ENCODE results near the gene TRPM4. TPM values are rescaled to one million over a fixed set of nuclear protein-coding genes. Genes with fewer than 3 reads are reported as not detected.

Gene TRPM4
- total RNA-seq, 1 donor from 2014 or later: 28.5 TPM

DNA sequence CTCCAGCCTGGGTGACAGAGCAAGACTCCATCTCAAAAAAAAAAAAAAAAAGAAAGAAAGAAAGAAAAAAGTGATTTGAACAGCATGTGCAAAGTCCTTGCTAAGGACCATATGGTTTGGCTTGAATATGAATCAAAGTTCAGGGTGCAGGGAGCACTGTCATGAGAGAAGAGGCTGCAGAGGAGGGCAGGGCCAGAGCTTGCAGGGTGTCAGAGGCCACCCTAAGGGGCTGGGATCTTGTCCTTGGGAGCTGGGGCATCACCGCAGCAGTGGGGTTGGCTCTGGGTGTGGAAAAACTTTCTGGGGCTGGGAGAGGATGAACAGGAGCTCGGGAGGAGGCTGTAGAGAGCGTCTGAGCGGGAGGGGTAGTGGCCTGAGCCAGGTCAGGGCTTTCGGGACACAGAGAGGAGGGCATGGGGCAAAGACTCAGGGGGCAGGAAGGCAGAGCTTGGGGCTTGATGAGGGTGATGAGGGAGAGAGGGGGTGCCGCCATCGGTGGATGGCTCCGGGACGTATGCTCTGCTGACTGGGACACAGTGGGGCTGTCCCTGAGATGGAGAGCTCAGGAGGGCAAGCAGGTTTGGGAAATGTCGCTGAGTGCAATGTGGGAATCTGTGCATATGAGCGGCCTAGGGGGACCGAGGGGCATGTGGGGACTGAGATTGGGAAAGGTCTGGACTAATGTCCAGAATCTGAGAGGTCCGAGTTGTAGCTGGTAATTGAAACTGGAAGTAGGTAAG lies 3.0 kb downstream of the TRPM4 start:
- no peak for TF ChIP-seq CTCF (IDR thresholded peaks at IDR 0.05)
- no peaks in the 10 kb centered on the region for H3K27me3 Mint-ChIP-seq (ENCODE audit: unreplicated experiment)
- peaks cover 8% of the 10 kb centered on the region for H3K36me3 Mint-ChIP-seq (ENCODE audit: unreplicated experiment)
- H3K9me3 Mint-ChIP-seq (ENCODE audit: unreplicated experiment): no peaks in the 10 kb centered on the region
- peaks cover 11% of the 10 kb centered on the region for H3K4me1 Mint-ChIP-seq (ENCODE audit: unreplicated experiment)
- no peak overlapping the region for H3K27ac Mint-ChIP-seq (ENCODE audit: unreplicated experiment)
- no peak overlapping the region for H3K4me3 Mint-ChIP-seq (ENCODE audit: unreplicated experiment)
- no peak for DNase-seq (ENCODE audit: extremely low spot score, unreplicated experiment)

- H3K27me3 Mint-ChIP-seq (ENCODE audit: unreplicated experiment): no peaks in the 10 kb centered on the region
- no peak for DNase-seq (ENCODE audit: extremely low spot score, unreplicated experiment)
- TF ChIP-seq CTCF (IDR thresholded peaks at IDR 0.05): no peak
- H3K4me1 Mint-ChIP-seq (ENCODE audit: unreplicated experiment): peaks cover 11% of the 10 kb centered on the region
- peaks cover 10% of the 10 kb centered on the region for H3K36me3 Mint-ChIP-seq (ENCODE audit: unreplicated experiment)
- no peak overlapping the region for H3K27ac Mint-ChIP-seq (ENCODE audit: unreplicated experiment)
- no peak overlapping the region for H3K4me3 Mint-ChIP-seq (ENCODE audit: unreplicated experiment)
- H3K9me3 Mint-ChIP-seq (ENCODE audit: unreplicated experiment): no peaks in the 10 kb centered on the region
Measured at GRCh38 chr19:49161987-49162386, 4.4 kb downstream of the TRPM4 start.

DNA sequence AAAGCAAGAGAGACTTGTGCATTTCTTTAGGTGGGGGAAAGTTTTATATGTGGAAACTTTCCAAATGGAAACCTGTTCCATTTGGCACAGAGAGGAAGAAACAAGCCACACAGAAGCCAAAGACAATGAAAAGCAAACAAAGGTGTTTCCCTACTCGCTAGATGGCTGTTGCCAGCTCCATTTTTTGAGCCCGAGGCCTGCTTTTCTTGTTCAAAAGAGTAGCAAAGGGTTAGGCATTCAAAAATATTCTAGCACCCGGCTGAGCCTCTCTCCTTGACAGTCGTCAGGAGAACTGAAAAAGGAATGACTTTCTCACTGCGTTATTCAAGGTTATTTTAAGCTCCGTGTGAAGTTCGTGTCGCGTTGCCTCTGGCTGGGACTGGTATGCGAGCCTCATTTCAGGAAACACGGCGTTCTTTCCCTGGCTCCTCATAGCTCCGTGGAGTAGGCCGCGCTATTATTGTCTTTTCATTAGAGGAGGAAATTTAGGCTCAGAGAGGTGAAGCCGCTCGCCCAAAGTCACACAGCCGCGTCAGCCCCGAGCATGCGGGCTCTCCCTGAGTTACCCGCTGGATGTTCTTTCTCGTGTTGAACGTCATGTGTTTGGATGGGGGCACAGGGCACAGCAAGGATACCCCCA lies 7.6 kb downstream of the TRPM4 start:
- Mint-ChIP-seq H3K36me3 (ENCODE audit: unreplicated experiment) (peaks cover 8% of the 10 kb centered on the region), H3K4me3 (ENCODE audit: unreplicated experiment) (no peak overlapping the region), H3K9me3 (ENCODE audit: unreplicated experiment) (no peaks in the 10 kb centered on the region), H3K27me3 (ENCODE audit: unreplicated experiment) (no peaks in the 10 kb centered on the region), H3K27ac (ENCODE audit: unreplicated experiment) (no peak overlapping the region), H3K4me1 (ENCODE audit: unreplicated experiment) (no peaks in the 10 kb centered on the region)
- TF ChIP-seq CTCF (IDR thresholded peaks at IDR 0.05): no peak
- DNase-seq (ENCODE audit: extremely low spot score, unreplicated experiment): no peak

GRCh38 chr19:49165865-49166301 lies 8.3 kb downstream of the TRPM4 start:
- no peaks in the 10 kb centered on the region for H3K27me3 Mint-ChIP-seq (ENCODE audit: unreplicated experiment)
- DNase-seq (ENCODE audit: extremely low spot score, unreplicated experiment): no peak
- H3K27ac Mint-ChIP-seq (ENCODE audit: unreplicated experiment): no peak overlapping the region
- H3K9me3 Mint-ChIP-seq (ENCODE audit: unreplicated experiment): no peaks in the 10 kb centered on the region
- no peak overlapping the region for H3K4me3 Mint-ChIP-seq (ENCODE audit: unreplicated experiment)
- no peak for TF ChIP-seq CTCF (IDR thresholded peaks at IDR 0.05)
- peaks cover 7% of the 10 kb centered on the region for H3K36me3 Mint-ChIP-seq (ENCODE audit: unreplicated experiment)
- no peaks in the 10 kb centered on the region for H3K4me1 Mint-ChIP-seq (ENCODE audit: unreplicated experiment)

DNA sequence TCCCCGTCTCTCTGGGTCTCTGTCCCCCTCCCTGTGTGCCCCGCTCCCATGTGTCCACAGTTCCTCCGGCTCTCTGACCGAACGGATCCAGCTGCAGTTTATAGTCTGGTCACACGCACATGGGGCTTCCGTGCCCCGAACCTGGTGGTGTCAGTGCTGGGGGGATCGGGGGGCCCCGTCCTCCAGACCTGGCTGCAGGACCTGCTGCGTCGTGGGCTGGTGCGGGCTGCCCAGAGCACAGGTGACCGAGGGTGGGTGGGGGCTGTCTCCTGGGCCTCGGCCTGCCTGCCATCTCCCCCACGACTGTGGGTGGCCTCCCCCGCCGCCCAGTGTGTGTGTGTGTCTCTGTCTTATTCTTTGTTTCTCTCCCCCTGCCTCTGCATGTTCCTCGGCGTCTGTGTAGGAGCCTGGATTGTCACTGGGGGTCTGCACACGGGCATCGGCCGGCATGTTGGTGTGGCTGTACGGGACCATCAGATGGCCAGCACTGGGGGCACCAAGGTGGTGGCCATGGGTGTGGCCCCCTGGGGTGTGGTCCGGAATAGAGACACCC lies 10.3 kb downstream of the TRPM4 start:
- Mint-ChIP-seq H3K27me3 (ENCODE audit: unreplicated experiment) (no peaks in the 10 kb centered on the region), H3K4me3 (ENCODE audit: unreplicated experiment) (no peak overlapping the region), H3K9me3 (ENCODE audit: unreplicated experiment) (no peaks in the 10 kb centered on the region), H3K27ac (ENCODE audit: unreplicated experiment) (no peak overlapping the region), H3K4me1 (ENCODE audit: unreplicated experiment) (no peaks in the 10 kb centered on the region), H3K36me3 (ENCODE audit: unreplicated experiment) (peaks cover 13% of the 10 kb centered on the region)
- no peak for DNase-seq (ENCODE audit: extremely low spot score, unreplicated experiment)
- no peak for TF ChIP-seq CTCF (IDR thresholded peaks at IDR 0.05)
